Breast epithelium (tissue), 3 donors: ENCODE data around the gene SLC7A7.

Experiments used
- CTCF ChIP-seq, 3 donors: fragments of 450-650 bp; IDR thresholded peaks; one replicate each; pipeline ENCODE4 v1.5.1; 2016 to 2017; ENCODE audit warnings: antibody characterized with exemption in 3 of 3, mild to moderate bottlenecking in 3 of 3, moderate library complexity in 3 of 3
- POLR2A ChIP-seq: fragments of 450-650 bp; IDR thresholded peaks from one replicate; pipeline ENCODE4 v1.6.1; 2016; ENCODE audit warnings: antibody characterized with exemption, mild to moderate bottlenecking, moderate library complexity
- POLR2AphosphoS5 ChIP-seq, 3 donors: sonication (generic); formaldehyde crosslinking; IDR thresholded peaks; one replicate each; pipeline ENCODE4 v1.6.1; 2017; ENCODE audit warnings: antibody characterized with exemption in 3 of 3

- no peak for TF ChIP-seq CTCF (IDR thresholded peaks at IDR 0.05)
- no peak for TF ChIP-seq POLR2A
- TF ChIP-seq POLR2AphosphoS5 (IDR thresholded peaks at IDR 0.05): no peak
Measured at GRCh38 chr14:22772725-22773124, 42.5 kb downstream of the SLC7A7 start.
